CD4-positive, CD25-positive, alpha-beta regulatory T cell (primary cell): Measurements from ENCODE around the gene DCAF8L1. TPM values are rescaled to one million over a fixed set of nuclear protein-coding genes. Genes with fewer than 3 reads are reported as not detected.

Source experiments
- ATAC-seq, 2 donors: fragments of 150-1000 bp; cut with Tn5 transposase; one replicate each; pipeline ENCODE4 v1.10.0; 2021; ENCODE audit warnings: low read depth in 2 of 2, moderate number of reproducible peaks in 2 of 2, moderate library complexity in 1 of 2
- DNase-seq, 3 donors: peaks; one replicate each; pipeline versions ENCODE4 v3.0.0 to v3.0.0-alpha.2; 2012 to 2022; ENCODE audit warnings: mixed read lengths in 1 of 3
- H3K27ac ChIP-seq: one replicate; pipeline ENCODE4 v1.7.0; 2013; ENCODE audit warnings: mild to moderate bottlenecking, low read length; ENCODE audit not compliant: insufficient read depth, poor library complexity, severe bottlenecking
- H3K27me3 ChIP-seq: one replicate; pipeline ENCODE4 v1.7.0; 2013; ENCODE audit warnings: low read length; ENCODE audit not compliant: control insufficient read depth, insufficient read depth
- H3K36me3 ChIP-seq: one replicate; pipeline ENCODE4 v1.7.0; 2013; ENCODE audit warnings: mild to moderate bottlenecking, low read length, moderate library complexity; ENCODE audit not compliant: control insufficient read depth, insufficient read depth
- H3K4me1 ChIP-seq: 2 replicates; pipeline ENCODE4 v1.7.0; 2013; ENCODE audit warnings: mild to moderate bottlenecking, low read length; ENCODE audit not compliant: insufficient read depth, control insufficient read depth, poor library complexity, severe bottlenecking
- H3K4me3 ChIP-seq: one replicate; pipeline ENCODE4 v1.7.0; 2013; ENCODE audit warnings: low read depth, mild to moderate bottlenecking, low read length, moderate library complexity
- H3K9me3 ChIP-seq, 2 experiments: 1 replicate in 1 of 2; 2 replicates in 1 of 2; pipeline ENCODE4 v1.7.0; 2013; ENCODE audit warnings: low read length in 2 of 2, mild to moderate bottlenecking in 1 of 2, moderate library complexity in 1 of 2; ENCODE audit not compliant: control insufficient read depth in 2 of 2
- H3K27ac Mint-ChIP-seq, 3 donors: one replicate each; pipeline ENCODE4 v1.8.0; 2020 to 2022; ENCODE audit warnings: mild to moderate bottlenecking in 3 of 3, mixed read lengths in 3 of 3, moderate library complexity in 2 of 3
- H3K27me3 Mint-ChIP-seq: one replicate; pipeline ENCODE4 v1.8.0; 2022; ENCODE audit warnings: mild to moderate bottlenecking, mixed read lengths
- H3K36me3 Mint-ChIP-seq: one replicate; pipeline ENCODE4 v1.8.0; 2020; ENCODE audit warnings: mixed read lengths
- H3K4me1 Mint-ChIP-seq, 4 donors: one replicate each; pipeline ENCODE4 v1.8.0; 2020 to 2022; ENCODE audit warnings: mixed read lengths in 4 of 4, mild to moderate bottlenecking in 1 of 4
- H3K4me3 Mint-ChIP-seq, 4 donors: one replicate each; pipeline ENCODE4 v1.8.0; 2020 to 2022; ENCODE audit warnings: mild to moderate bottlenecking in 4 of 4, mixed read lengths in 4 of 4, moderate library complexity in 3 of 4
- H3K9me3 Mint-ChIP-seq, 7 donors: one replicate each; pipeline ENCODE4 v1.8.0; 2020 to 2022; ENCODE audit warnings: mixed read lengths in 7 of 7, mild to moderate bottlenecking in 3 of 7, moderate library complexity in 2 of 7
- polyA plus RNA-seq, 4 donors: library from polyadenylated mRNA; unstranded; fragments of 300-500 nt; fragmentation: Illumina TruSeq; gene quantifications; one replicate each; pipeline ENCODE4 v1.2.3, GENCODE V29; 2021
- total RNA-seq: library from RNA; stranded (reverse); gene quantifications from one replicate; pipeline ENCODE4 v1.2.3, GENCODE V29; 2022

DCAF8L1 gene
- total RNA-seq (not detected), polyA plus RNA-seq (not detected)

DNA sequence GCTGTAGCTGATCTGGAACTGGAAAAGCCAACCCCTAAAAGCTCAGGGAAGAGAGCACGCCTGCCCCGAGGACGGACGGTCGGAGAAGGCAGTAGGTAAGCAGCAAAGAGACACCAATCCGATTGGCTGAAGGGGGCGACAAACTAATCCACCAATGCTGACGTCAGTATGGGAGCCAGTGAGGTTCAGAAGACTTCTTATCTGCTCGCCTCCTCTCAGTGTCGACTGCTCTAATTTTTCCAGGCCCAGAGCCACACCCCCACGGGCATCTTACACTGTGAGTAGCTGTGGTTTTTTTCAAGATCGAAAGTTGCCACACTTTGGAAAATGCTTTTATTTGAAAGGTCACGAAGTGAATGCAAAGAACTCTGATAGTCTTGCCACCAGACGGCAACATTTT, at the start of gene DCAF8L1:
Gene DCAF8L1 (minus strand): TSS at position 101 of the 400 bp plus-strand sequence. CDS start 115 bp downstream, outside the sequence.
- peaks cover 0 to 14% (median 5%) of the 10 kb centered on the region in 7 donors for H3K9me3 Mint-ChIP-seq
- H3K4me1 Mint-ChIP-seq, result no peaks in the 10 kb centered on the region
- no peak for DNase-seq
- no peaks in the 10 kb centered on the region for H3K4me1 ChIP-seq
- no peaks in the 10 kb centered on the region for H3K27me3 Mint-ChIP-seq
- H3K27ac ChIP-seq, result no peak within 1 kb of the TSS
- H3K9me3 ChIP-seq, result no peaks in the 10 kb centered on the region
- H3K4me3 ChIP-seq, result no peak within 1 kb of the TSS
- H3K36me3 ChIP-seq, result no peaks in the 10 kb centered on the region
- no peak within 1 kb of the TSS for H3K4me3 Mint-ChIP-seq
- H3K27me3 ChIP-seq, result no peaks in the 10 kb centered on the region
- no peak for ATAC-seq
- no peak within 1 kb of the TSS for H3K27ac Mint-ChIP-seq
- H3K36me3 Mint-ChIP-seq, result no peaks in the 10 kb centered on the region

DNA sequence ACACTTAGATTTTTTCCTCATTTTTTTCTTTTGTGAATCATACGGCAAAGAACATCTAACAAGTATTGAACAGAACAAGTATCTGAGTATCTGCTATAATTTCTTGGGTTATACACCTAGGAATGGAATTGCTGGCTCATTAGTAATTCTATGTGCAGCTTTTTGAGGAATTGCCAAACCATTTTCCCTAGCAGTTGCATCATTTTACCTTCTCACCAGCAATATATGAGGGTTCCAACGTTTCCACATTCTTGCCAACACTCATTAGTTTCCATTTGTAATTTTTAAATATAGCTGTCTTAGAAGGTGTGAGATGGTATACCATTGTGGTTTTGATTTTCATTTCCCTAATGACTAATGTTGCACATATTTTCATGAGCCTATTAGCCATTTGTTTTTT, 41.1 kb upstream of the DCAF8L1 start:
- Mint-ChIP-seq H3K9me3 (peaks cover 0 to 6% (median 2%) of the 10 kb centered on the region in 7 donors), H3K4me3 (no peak overlapping the region), H3K4me1 (no peaks in the 10 kb centered on the region), H3K36me3 (no peaks in the 10 kb centered on the region), H3K27me3 (no peaks in the 10 kb centered on the region), H3K27ac (no peak overlapping the region)
- Histone ChIP-seq H3K27ac (no peak overlapping the region), H3K27me3 (no peaks in the 10 kb centered on the region), H3K4me1 (no peaks in the 10 kb centered on the region), H3K36me3 (no peaks in the 10 kb centered on the region), H3K4me3 (no peak overlapping the region), H3K9me3 (no peaks in the 10 kb centered on the region)
- DNase-seq (no peak), ATAC-seq (no peak)

DNA sequence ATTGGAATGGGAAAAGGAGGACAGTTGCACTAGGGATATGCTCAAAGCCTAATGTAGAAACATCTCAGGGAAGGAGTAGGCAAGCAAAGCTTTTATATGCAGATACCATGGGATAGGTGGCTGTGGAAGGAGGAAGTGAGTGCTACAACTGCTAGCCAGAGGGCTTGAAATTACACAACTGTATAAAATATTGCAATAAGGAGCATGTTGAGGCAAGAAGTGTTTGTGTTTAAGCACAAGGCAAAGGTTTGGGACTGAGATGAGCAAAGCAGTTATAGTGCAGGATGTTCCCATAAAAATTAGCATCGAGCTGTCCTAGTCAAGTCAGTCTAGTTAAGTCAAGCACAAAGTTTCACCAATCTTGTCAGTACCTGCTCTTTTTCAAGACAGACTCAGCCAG, 35.6 kb upstream of the DCAF8L1 start:
- H3K27me3 Mint-ChIP-seq, result no peaks in the 10 kb centered on the region
- no peak overlapping the region for H3K4me3 Mint-ChIP-seq
- Histone ChIP-seq H3K27me3 (no peaks in the 10 kb centered on the region), H3K9me3 (peaks cover 0 to 3% of the 10 kb centered on the region in 2 experiments), H3K36me3 (no peaks in the 10 kb centered on the region), H3K27ac (no peak overlapping the region), H3K4me3 (no peak overlapping the region), H3K4me1 (no peaks in the 10 kb centered on the region)
- no peak overlapping the region for H3K27ac Mint-ChIP-seq
- no peak for DNase-seq
- H3K9me3 Mint-ChIP-seq, result no peaks in the 10 kb centered on the region
- H3K4me1 Mint-ChIP-seq, result no peaks in the 10 kb centered on the region
- ATAC-seq, result no peak
- H3K36me3 Mint-ChIP-seq, result no peaks in the 10 kb centered on the region

DNA sequence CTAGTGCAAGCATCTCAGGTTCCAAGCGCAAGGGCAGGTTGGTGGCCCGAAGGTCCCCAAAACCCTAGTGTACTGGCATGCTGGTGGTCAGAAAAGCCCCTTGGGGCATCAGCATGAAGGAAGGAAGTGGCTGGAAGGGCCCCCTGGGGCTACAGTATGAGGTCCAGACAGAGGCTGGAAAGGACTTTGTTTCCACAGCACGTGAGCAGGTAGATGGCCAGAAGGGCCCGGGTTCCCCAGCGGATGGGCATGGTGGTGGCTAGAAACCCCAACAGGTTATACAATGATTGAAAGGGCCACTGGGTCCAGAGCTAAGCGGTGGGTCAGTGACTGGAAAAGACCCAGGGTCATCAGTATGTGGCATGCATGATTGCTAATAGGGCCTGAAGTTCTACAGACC, 34.7 kb upstream of the DCAF8L1 start:
- Mint-ChIP-seq H3K27ac (no peak overlapping the region), H3K36me3 (no peaks in the 10 kb centered on the region), H3K4me1 (no peaks in the 10 kb centered on the region), H3K4me3 (no peak overlapping the region), H3K27me3 (no peaks in the 10 kb centered on the region), H3K9me3 (no peaks in the 10 kb centered on the region)
- Histone ChIP-seq H3K27me3 (no peaks in the 10 kb centered on the region), H3K36me3 (no peaks in the 10 kb centered on the region), H3K27ac (no peak overlapping the region), H3K4me1 (no peaks in the 10 kb centered on the region), H3K9me3 (peaks cover 0 to 4% of the 10 kb centered on the region in 2 experiments), H3K4me3 (no peak overlapping the region)
- no peak for DNase-seq
- no peak for ATAC-seq

DNA sequence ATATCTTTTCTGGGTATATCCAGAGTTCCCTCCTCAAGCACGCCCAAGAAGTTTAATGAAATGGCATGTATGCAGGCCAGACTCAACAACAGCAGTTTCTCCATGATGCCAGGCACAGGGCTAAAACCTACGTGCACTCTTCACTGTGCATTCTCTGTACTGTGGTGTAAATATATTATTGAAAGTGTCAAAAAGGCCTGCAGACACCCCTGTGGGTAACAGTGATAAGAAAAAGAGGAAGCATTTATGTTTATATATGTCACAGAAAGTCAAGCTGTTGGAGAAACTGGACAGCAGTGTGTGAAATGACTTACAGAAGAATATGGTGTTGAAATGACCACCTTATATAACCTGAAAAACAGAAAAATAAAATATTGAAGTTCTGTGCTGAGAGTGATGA, 29.6 kb upstream of the DCAF8L1 start:
- Histone ChIP-seq H3K9me3 (peaks cover 0 to 1% of the 10 kb centered on the region in 2 experiments), H3K27ac (no peak overlapping the region), H3K36me3 (no peaks in the 10 kb centered on the region), H3K4me1 (no peaks in the 10 kb centered on the region), H3K4me3 (no peak overlapping the region), H3K27me3 (no peaks in the 10 kb centered on the region)
- H3K27ac Mint-ChIP-seq, result no peak overlapping the region
- no peaks in the 10 kb centered on the region for H3K27me3 Mint-ChIP-seq
- ATAC-seq, result no peak
- DNase-seq, result no peak
- H3K4me1 Mint-ChIP-seq, result no peaks in the 10 kb centered on the region
- no peaks in the 10 kb centered on the region for H3K36me3 Mint-ChIP-seq
- no peak overlapping the region for H3K4me3 Mint-ChIP-seq
- H3K9me3 Mint-ChIP-seq, result no peaks in the 10 kb centered on the region

DNA sequence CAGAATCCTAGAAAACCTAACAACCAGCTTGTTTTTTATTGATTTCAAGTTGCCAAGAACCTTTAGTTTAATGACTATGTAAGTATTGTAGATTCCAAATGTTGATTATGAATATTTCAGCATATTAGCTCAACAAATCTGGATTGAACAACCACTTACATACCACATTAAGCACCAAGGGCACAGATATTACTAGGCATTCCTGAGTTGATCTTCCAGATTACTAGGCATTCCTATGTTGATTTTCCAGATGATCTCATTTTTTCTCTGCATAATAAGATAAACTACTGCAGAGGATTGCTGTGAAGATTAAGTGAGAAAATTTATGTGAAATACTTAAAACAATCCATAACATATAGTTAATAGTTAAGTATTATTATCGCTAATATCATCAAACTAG, 17.4 kb upstream of the DCAF8L1 start:
- Mint-ChIP-seq H3K4me3 (no peak overlapping the region), H3K4me1 (no peaks in the 10 kb centered on the region), H3K9me3 (no peaks in the 10 kb centered on the region), H3K27me3 (no peaks in the 10 kb centered on the region), H3K27ac (no peak overlapping the region), H3K36me3 (no peaks in the 10 kb centered on the region)
- Histone ChIP-seq H3K4me1 (no peaks in the 10 kb centered on the region), H3K4me3 (no peak overlapping the region), H3K27ac (no peak overlapping the region), H3K9me3 (no peaks in the 10 kb centered on the region), H3K27me3 (no peaks in the 10 kb centered on the region), H3K36me3 (no peaks in the 10 kb centered on the region)
- ATAC-seq, result no peak
- no peak for DNase-seq

DNA sequence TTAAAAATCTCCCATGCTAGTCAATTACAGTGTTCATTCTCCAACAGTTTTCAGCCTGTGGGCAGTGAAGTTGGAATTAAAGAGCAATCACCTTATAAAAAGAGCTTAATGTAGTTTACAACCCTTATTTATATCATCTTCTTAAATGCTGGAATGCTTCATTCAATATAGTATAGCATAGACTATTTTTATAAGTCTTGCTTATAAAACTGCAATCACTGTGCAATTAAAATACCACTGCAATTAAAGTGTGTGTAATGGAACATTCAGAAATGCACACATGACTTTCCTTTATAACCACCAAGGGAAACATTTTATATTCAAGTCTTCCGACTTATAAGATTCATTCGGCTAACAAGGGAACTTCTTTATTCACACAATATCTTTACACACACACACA, 16.4 kb upstream of the DCAF8L1 start:
- ATAC-seq, result no peak
- DNase-seq, result no peak
- Mint-ChIP-seq H3K36me3 (no peaks in the 10 kb centered on the region), H3K9me3 (peaks cover 0 to 2% (median 0%) of the 10 kb centered on the region in 7 donors), H3K27me3 (no peaks in the 10 kb centered on the region), H3K27ac (no peak overlapping the region), H3K4me1 (no peaks in the 10 kb centered on the region), H3K4me3 (no peak overlapping the region)
- H3K36me3 ChIP-seq, result no peaks in the 10 kb centered on the region
- H3K4me1 ChIP-seq, result no peaks in the 10 kb centered on the region
- H3K27me3 ChIP-seq, result no peaks in the 10 kb centered on the region
- H3K27ac ChIP-seq, result no peak overlapping the region
- no peak overlapping the region for H3K4me3 ChIP-seq
- no peaks in the 10 kb centered on the region for H3K9me3 ChIP-seq

DNA sequence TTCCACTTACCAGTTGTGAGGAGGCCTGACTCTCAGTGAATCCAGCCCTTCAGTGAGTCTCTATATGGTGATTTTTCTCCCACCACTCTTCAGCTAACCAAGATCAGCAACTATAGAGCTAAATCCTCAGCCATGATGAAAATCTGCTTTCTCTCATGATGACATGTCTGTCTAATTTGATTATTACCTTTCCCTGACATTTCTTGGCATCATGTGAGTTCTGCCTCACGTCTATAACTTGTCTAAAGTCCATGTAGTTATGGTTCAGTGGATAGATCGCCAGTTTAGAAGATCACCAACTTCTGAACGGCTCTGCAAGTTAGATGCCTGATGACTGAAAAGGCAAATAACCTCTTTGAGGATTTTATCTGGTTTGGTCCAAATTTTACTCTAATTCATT, 14.9 kb upstream of the DCAF8L1 start:
- DNase-seq, result no peak
- no peak overlapping the region for H3K4me3 ChIP-seq
- Mint-ChIP-seq H3K4me3 (no peak overlapping the region), H3K36me3 (no peaks in the 10 kb centered on the region), H3K27me3 (no peaks in the 10 kb centered on the region), H3K27ac (no peak overlapping the region), H3K9me3 (peaks cover 0 to 2% (median 0%) of the 10 kb centered on the region in 7 donors), H3K4me1 (no peaks in the 10 kb centered on the region)
- no peaks in the 10 kb centered on the region for H3K36me3 ChIP-seq
- H3K9me3 ChIP-seq, result no peaks in the 10 kb centered on the region
- H3K27me3 ChIP-seq, result no peaks in the 10 kb centered on the region
- H3K4me1 ChIP-seq, result no peaks in the 10 kb centered on the region
- no peak for ATAC-seq
- no peak overlapping the region for H3K27ac ChIP-seq
